Measurements from ENCODE around the gene SLC35D2.
"Not testable (repeated sequence)": the region's sequence is repeated elsewhere in the genome, so short reads cannot be mapped to it uniquely, and the experiment has no call there.

Gene SLC35D2

DNA sequence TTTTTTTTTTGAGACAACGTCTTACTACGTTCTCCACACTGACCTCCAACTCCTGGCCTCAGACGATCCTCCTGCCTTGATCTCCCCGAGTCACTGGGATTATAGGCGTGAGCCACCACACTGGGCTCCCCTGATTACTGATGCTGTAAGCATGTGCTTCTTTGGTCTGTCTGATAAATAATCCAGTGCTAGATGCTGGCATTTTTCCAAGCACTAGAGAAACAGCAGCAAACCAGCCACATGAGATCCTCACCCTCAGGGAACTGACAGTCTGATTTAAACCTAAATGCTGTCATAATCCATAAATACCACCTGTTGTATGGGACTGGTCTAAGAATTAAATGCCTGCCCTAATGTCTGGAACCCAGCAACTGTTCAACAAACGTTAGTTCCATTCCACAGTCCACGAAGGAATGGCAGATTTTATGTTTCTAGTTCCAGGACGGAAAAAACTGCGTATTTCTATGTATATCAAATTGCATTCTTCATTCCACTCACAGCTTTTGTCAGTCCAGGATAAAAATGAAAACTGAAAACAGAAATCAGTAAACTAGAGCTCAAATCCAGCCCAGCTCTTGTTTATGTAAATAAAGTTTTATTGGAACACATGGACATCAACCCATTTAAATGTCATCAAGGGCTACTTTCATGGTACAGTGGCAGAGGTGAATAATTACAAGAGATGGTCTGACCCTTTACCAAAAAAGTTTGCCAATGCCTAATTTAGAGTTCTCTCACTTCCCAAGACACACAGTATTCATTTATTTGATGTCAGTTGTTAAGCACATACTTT is 20.1 kb downstream of the SLC35D2 start:
- H3K36me3 ChIP-seq: 0 out of 2 replicates have a peak, but pooled peaks cover 4% of the 10 kb centered on the region
- no peaks in the 10 kb centered on the region for H3K4me1 ChIP-seq
- H3K4me2 ChIP-seq: no peak overlapping the region
- no peak overlapping the region for H3K9ac ChIP-seq
- H3K4me3 ChIP-seq: no peak overlapping the region
- no peaks in the 10 kb centered on the region for H3K9me3 ChIP-seq
- H3K27me3 ChIP-seq: no peaks in the 10 kb centered on the region
- H3K27ac ChIP-seq: no peak overlapping the region
- no peak for TF ChIP-seq Cebpa-rat (IDR thresholded peaks at IDR 0.05)
- H4K20me1 ChIP-seq: no peaks in the 10 kb centered on the region

GRCh38 chr9:96362119-96362518 is 21.4 kb downstream of the SLC35D2 start:
- H3K27ac ChIP-seq, H3K4me1 ChIP-seq, H3K9me3 ChIP-seq, H3K27me3 ChIP-seq, H4K20me1 ChIP-seq, H3K9ac ChIP-seq, H3K4me3 ChIP-seq, H3K36me3 ChIP-seq, H3K4me2 ChIP-seq: not testable (repeated sequence)

DNA sequence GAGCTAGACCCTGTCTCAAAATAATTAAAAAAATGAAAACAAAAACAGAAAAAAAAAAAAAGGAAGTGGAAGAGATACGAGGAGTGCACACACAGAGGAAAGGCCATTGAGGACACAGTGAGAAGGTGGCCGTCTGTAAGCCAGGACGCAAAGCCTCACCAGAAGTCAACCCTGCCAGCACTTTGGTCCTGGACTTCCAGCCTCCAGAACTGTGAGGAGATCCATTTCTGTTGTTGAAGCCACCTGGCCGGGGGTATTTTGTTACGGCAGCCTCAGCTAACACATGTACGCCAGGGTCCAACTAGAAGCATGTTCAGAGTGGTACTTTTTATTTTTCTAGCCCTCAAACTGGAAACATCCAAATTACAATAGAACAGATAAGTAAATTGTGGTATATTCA is 21.8 kb downstream of the SLC35D2 start:
- H3K27me3 ChIP-seq: no peaks in the 10 kb centered on the region
- H3K4me2 ChIP-seq: no peak overlapping the region
- H3K9ac ChIP-seq: no peak overlapping the region
- no peaks in the 10 kb centered on the region for H3K4me1 ChIP-seq
- no peaks in the 10 kb centered on the region for H4K20me1 ChIP-seq
- H3K36me3 ChIP-seq: 0 out of 2 replicates have a peak, but pooled peaks cover 4% of the 10 kb centered on the region
- no peak for TF ChIP-seq Cebpa-rat (IDR thresholded peaks at IDR 0.05)
- H3K9me3 ChIP-seq: no peaks in the 10 kb centered on the region
- no peak overlapping the region for H3K4me3 ChIP-seq
- H3K27ac ChIP-seq: no peak overlapping the region

DNA sequence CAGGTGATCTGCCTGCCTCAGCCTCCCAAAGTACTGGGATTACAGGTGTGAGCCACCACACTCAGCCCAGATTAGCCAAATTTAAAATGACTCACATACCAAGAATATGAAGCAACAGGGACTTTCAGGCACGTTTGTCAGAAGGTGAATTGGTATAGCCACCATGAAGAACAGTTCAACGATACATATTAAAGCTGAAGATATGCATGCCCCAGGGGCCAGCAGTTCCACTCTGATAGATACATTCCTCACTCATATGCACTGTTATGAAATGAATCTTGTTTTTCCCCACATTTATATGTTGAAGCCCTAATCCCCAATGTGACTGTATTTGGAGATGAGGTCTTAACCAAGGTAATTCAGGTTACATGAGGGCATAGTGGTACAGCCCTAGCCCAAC is 22.5 kb downstream of the SLC35D2 start:
- H3K4me2 ChIP-seq: no peak overlapping the region
- no peaks in the 10 kb centered on the region for H3K27me3 ChIP-seq
- H3K36me3 ChIP-seq: 0 out of 2 replicates have a peak, but pooled peaks cover 4% of the 10 kb centered on the region
- no peaks in the 10 kb centered on the region for H3K4me1 ChIP-seq
- no peaks in the 10 kb centered on the region for H4K20me1 ChIP-seq
- no peak overlapping the region for H3K9ac ChIP-seq
- H3K4me3 ChIP-seq: no peak overlapping the region
- no peak overlapping the region for H3K27ac ChIP-seq
- no peak for TF ChIP-seq Cebpa-rat (IDR thresholded peaks at IDR 0.05)
- no peaks in the 10 kb centered on the region for H3K9me3 ChIP-seq

- not testable (repeated sequence) for H3K9ac ChIP-seq, H3K4me2 ChIP-seq, H3K4me3 ChIP-seq, H3K36me3 ChIP-seq, H3K27me3 ChIP-seq, H3K4me1 ChIP-seq, H3K27ac ChIP-seq, H4K20me1 ChIP-seq, H3K9me3 ChIP-seq
Measured at GRCh38 chr9:96360523-96360922, 23.0 kb downstream of the SLC35D2 start.

GRCh38 chr9:96350866-96351265 is 32.6 kb downstream of the SLC35D2 start:
- TF ChIP-seq Cebpa-rat (IDR thresholded peaks at IDR 0.05): no peak
- Histone ChIP-seq H3K9me3 (peaks cover 15% of the 10 kb centered on the region; the same call in 1 of the 2 replicates), H3K4me2 (no peak overlapping the region), H3K27me3 (no peaks in the 10 kb centered on the region), H3K27ac (no peak overlapping the region), H3K4me3 (no peak overlapping the region), H3K9ac (no peak overlapping the region), H3K36me3 (no peaks in the 10 kb centered on the region), H3K4me1 (no peaks in the 10 kb centered on the region), H4K20me1 (no peaks in the 10 kb centered on the region)

DNA sequence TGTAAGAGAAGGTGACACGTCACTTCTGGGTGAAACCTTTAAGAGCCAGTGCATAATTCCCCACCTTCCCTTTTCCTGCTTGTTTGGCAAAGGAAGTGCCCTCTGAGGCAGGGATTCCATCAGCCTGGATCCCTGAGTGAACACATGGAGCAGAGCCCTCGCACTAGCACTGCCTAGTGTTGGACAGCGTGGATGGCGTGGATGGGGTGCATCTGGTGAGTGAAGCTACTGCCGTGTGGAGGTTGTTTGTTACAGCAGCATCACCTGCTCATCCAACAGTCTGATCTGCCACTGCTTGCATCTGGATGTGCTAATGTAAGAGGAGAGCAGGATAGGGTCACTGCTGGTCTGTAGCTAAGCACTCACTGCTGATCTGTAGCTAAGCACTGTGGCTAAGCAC is 35.2 kb downstream of the SLC35D2 start:
- Histone ChIP-seq H3K4me1 (no peaks in the 10 kb centered on the region), H3K9ac (no peak overlapping the region), H3K36me3 (no peaks in the 10 kb centered on the region), H3K9me3 (peaks cover 15% of the 10 kb centered on the region; the same call in 1 of the 2 replicates), H3K27me3 (no peaks in the 10 kb centered on the region), H3K27ac (no peak overlapping the region), H3K4me2 (no peak overlapping the region), H4K20me1 (no peaks in the 10 kb centered on the region), H3K4me3 (no peak overlapping the region)
- no peak for TF ChIP-seq Cebpa-rat (IDR thresholded peaks at IDR 0.05)

DNA sequence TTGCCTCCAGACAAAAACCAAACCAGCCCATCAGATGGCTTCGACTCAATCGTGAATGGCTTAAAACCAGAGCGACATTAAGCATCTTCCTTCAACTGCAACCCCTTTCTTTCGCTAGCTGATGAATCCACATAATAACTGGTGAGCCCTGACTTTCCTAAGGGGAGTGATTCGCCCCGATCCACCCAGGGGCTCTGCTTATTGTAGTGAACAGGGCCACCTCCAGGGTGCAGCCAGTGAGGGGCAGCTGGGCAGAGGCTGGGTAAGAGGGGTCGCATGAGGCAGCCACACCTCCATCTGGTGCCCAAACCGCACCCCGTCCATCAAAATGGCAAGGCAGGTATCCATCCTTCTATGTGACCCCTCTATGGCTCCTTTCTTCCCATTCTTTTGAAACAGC is 38.0 kb downstream of the SLC35D2 start:
- no peak for TF ChIP-seq Cebpa-rat (IDR thresholded peaks at IDR 0.05)
- no peaks in the 10 kb centered on the region for H3K9me3 ChIP-seq
- no peak overlapping the region for H3K4me3 ChIP-seq
- no peak overlapping the region for H3K9ac ChIP-seq
- no peaks in the 10 kb centered on the region for H3K4me1 ChIP-seq
- H3K36me3 ChIP-seq: no peaks in the 10 kb centered on the region
- no peaks in the 10 kb centered on the region for H3K27me3 ChIP-seq
- no peaks in the 10 kb centered on the region for H4K20me1 ChIP-seq
- H3K4me2 ChIP-seq: no peak overlapping the region
- no peak overlapping the region for H3K27ac ChIP-seq

DNA sequence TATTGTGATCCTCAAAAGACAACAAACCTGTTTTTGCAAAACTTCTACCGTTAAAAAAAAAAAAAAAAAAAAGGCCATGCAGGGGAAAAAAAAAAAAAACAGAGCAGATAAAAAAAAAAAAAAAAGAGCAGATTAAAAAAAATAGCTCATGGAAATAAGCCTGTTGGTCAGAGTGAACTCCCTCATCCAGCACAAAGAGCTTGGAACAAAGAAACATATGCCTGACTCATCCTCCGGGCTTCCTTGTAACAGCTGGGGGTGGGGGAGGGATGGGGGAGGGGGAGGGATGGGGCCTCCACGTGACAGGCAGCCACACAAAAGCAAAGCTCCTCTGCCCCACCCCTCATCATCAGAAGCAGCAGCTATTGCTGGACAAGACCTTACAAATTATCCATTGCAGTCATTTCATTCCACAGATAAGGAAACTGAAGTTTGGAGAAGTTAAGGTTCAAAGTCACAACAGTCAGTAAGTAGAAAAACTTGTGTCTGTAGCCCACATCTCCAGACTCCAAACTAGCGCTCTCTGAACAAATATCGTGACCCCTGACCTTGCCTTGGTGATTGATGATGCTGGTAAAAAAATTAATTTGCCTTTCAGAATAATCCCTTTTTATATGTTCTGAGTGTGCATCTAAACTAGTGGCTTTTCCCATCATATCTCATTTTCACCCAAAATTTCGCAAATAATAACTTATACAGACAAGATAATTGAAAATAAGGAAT is 38.9 kb downstream of the SLC35D2 start:
- Histone ChIP-seq H3K9ac (no peak overlapping the region), H3K27me3 (no peaks in the 10 kb centered on the region), H4K20me1 (no peaks in the 10 kb centered on the region), H3K36me3 (no peaks in the 10 kb centered on the region), H3K4me2 (no peak overlapping the region), H3K4me1 (no peaks in the 10 kb centered on the region), H3K4me3 (no peak overlapping the region), H3K27ac (no peak overlapping the region), H3K9me3 (no peaks in the 10 kb centered on the region)
- no peak for TF ChIP-seq Cebpa-rat (IDR thresholded peaks at IDR 0.05)

DNA sequence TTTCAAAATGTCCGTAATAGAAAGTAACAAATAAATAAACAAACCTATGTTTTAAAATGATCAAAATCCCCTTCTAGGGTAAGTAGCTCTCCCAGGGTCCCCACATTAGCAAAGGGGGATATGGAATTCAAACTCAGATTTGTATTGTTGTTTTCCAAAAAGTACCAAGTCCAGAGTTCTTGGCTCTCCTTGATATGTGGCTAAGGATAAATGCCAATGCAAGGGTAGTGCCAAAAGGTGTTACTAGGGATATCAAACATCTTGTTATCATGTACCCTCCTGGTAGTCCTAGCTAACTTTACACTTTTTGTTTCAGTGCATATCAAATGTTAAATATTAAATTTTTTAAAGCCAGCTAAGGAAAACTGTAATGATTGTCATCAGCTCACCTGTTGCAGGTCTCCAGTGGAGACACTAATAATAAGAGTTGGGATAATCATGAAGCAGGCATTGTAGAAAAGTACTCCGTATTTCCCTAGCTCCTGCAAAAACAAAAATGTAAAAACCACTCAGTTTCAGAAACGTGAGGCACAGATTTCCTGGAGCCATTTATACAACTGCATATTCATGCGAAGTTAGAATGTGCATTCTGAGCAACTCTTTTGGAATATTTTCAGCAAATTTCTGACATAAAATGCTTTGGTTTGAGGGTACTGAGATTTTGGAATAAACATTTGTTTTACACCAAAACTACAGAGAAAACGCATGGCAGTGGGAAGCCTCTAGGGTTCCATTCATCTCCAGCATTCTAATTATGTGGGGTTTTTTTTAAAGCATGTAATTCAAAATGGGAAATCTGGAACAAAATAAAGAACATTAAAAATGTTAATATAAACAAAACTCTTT is 39.8 kb downstream of the SLC35D2 start:
- TF ChIP-seq Cebpa-rat (IDR thresholded peaks at IDR 0.05): no peak
- no peak overlapping the region for H3K4me2 ChIP-seq
- H3K4me3 ChIP-seq: no peak overlapping the region
- H3K9ac ChIP-seq: no peak overlapping the region
- H3K27me3 ChIP-seq: no peaks in the 10 kb centered on the region
- H3K27ac ChIP-seq: no peak overlapping the region
- H3K4me1 ChIP-seq: no peaks in the 10 kb centered on the region
- no peaks in the 10 kb centered on the region for H4K20me1 ChIP-seq
- H3K36me3 ChIP-seq: no peaks in the 10 kb centered on the region
- no peaks in the 10 kb centered on the region for H3K9me3 ChIP-seq
